Activated CD4-positive, CD25-positive, alpha-beta regulatory T cell treated with anti-CD3 and anti-CD28 coated beads, Interleukin-2, amount 50 U/mL, for 72 hours (primary cell): ENCODE measurements around the gene PIN1.
"Not testable (repeated sequence)": the region's sequence is repeated elsewhere in the genome, so short reads cannot be mapped to it uniquely, and the experiment has no call there.

Experiments used
- DNase-seq: peaks from one replicate; pipeline ENCODE4 v3.0.0; 2021

The PIN1 gene

DNA sequence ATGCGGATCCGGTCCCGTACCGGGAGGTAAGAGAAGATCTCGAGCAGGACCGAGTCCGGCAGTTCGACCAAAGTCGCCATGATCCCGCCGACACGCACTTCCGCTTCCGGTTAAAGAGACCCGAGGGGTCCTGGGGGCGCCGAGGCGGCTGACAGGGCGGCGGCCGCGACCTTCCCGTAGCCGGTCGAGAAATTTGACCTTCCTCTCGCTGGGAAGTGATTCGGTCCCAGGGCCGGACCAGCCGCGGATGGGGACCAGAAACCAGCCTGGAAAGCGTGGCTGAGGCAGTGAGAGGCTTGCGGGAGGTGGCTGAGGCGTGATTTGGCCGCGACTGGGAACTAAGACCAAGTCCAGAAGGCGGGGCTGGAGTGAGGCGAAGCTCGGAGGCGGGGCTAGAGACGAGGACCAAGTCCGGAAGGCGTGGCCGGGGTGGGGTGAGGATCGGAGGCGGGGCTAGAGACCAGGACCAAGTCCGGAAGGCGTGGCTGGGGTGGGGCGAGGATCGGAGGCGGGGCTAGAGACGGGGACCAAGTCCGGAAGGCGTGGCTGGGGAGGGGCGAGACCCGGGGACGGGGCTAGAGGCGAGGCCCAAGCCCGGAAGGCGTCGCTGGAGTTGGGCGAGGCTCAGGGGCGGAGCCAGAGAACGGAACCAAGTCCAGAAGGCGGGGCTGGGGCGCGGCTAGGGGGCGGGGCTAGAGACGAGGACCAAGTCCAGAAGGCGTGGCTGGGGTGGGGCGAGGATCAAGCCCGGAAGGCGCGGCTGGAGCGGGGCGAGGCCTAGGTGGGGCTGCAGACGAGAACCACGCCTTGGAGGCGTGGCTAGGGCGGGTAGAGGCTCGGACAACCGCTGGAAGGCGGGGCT lies 16.2 kb upstream of the PIN1 start, which contains the start of gene FBXL12:
Gene FBXL12 (minus strand): TSS at position 346 of the 862 bp plus-strand sequence. CDS start 266 bp downstream, at position 80.
- DNase-seq: peak; percentile 100

DNA sequence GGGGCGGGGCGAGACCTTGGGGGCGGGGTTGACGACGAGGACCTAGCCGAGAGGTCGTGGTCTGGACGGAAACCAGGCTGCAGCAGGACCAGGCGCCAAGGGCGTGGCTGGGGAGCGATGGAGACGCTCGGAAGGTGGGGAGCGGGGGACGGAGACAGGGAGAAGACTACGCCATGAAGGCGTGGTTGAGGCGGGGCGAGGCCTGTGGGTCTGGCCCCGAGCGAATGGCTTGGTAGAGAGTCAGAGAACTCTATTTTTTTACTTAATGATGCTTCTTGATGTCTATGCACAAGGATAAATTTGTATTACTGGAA lies 15.6 kb upstream of the PIN1 start:
- no peak for DNase-seq

DNA sequence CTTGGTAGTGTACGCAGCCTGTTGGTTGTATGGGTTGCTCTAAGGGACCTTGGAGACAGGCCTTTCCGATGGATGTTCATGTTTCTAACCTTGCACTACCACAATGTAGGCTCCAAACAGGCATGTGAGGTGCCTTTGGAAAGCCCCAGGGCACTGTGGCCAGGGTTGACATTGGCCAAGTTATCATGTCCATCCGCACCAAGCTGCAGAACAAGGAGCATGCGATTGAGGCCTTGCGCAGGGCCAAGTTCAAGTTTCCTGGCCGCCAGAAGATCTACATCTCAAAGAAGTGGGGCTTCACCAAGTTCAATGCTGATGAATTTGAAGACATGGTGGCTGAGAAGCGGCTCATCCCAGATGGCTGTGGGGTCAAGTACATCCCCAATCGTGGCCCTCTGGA lies 15.1 kb upstream of the PIN1 start:
- not testable (repeated sequence) for DNase-seq

DNA sequence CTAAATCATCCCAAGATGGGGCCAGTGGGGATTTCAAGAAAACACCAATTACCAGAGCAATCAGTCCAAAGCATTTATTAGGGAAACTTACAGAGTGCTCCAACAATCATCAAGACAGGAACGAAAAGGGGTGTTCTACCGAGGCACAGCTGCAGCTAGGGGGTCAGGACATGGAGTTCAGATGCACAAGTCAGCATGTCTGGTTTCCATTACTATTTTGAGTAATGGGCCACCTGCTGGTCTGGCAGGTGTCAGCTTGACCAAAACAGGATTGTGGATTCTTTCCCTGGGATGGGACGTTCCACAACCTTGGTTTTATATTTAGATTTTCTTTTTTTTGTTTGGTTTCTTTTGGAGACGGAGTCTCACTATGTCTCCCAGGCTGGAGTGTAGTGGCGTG lies 11.3 kb upstream of the PIN1 start:
- no peak for DNase-seq

DNA sequence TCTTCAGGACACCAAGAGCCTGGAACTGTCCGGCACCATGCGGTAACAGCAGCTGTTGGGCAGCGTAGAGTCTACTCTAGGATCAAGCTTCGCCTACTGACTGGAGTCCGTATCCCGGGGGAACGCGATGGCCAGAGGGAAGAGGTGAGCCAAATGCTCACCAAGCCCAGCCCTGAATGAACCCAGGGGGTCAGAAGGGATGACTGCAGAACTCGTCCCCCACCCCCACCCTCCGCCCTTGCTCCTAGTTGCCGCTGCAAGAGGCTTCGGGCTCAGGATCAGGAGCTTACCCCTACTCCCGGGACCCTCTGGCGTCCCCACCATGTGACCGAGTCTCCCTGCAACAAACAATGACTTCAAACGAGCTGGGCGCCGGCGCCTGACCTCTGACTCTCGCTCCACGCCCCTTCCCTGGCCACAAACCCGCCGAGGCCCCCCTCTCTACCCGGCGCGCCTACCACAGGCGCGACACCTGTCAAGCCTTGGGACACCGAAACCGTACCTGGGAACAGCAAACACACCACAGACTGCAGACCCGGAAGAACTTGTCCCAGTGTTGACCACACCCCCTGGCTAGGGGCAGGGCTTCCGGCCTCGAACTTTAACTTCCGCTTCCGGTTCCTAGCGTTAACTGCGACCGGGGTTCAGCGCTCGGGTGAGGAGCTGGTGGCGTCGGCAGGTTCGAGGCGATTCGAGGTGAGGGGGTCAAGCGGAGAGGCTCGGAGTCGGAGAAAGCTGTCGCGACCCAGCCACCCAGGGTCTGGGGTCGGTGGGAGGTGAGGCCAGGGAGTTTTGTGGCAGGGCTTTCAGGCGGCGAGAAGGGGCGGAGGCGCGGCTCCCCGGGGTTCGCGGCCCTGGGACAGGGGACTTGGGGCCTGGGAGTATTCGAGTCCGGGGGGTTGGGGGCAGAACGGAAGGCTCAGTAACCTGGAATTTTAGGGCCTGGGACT lies 7.6 kb upstream of the PIN1 start, which contains the start of gene UBL5:
Gene UBL5 (plus strand): TSS at position 630 of the 950 bp plus-strand sequence. CDS start 420 bp downstream, outside the sequence.
- DNase-seq: peak; percentile 86

DNA sequence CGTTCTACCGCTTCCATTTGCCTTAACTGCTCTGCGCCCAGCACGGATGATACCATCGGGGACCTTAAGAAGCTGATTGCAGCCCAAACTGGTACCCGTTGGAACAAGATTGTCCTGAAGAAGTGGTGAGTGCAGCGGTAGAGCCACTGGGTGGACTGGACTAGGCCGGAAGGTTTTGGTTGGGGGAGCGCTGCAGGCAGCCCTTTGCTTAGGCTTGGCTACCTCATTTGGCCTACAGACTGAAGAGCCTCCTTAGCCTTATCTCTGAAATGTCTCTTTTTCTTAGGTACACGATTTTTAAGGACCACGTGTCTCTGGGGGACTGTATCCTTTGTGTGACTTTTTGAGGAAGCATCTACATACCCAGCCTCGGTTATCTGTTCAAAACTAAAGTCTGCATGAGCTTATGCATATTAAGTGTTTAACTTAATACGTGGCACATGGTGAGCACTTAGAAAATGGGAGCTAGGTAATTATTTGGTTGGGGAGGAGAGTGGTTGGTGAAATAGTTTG lies 6.5 kb upstream of the PIN1 start:
- DNase-seq: no peak

DNA sequence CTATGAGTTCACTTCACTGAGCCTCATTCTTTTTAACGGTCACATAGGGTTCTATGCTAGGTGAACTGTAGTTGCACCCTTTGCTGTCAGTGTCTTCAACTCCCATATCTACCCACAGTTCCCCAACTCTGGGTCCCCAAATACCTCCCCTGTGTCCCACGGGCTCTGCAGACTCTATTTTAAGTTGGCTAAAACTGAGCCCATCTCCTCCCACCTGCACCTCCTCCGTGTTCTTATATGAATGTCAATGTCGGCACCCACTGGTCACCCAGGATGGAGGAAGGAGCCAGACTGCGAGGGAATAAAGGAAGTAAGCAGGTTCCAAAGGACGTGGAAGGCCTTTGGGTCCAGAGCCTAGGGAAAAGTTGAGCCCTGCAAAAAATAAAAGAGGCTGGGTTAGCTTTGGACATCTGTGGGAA lies 802 bp upstream of the PIN1 start:
- no peak for DNase-seq

DNA sequence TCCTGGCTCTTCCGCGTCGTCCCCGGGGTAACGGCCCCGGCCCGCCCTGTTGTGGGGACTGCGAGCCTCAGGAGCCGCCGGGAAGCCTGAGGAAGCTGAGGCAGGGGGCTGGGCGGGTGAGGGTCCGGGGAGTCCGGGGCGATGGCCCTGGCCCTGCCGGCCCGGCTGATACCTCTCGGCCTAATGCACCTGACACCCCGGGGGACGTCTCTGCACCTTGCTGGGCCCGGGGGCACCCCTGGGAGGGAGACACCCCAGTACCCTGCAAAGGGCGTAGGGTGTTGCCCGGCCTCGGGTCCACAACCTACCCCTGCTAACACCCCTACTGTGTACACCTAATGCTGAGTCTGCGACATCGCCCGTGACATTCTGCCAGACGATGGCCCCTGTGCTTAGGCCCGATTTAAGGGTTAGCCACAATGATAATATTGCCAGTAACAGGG lies 410 bp downstream of the PIN1 start:
- DNase-seq: peak; percentile 49

DNA sequence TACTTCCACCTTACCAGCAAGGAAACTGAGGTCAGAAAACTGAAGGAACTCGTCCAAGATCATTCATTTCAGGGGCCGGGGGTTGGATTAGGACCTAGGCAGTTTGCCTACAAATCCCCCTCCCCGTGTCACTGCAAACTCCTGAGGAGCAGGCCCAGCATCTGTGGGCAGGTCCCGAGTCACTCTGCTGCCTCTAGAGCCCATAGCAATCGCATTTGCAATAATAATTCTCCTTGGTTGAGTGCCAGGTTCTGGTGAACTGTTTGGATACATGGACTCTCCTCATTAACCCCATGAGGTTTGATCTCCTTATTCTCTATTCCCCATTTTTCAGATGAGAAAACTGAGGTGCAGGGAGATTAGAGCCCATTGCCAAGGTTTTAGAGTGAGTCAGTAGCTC lies 903 bp downstream of the PIN1 start:
- DNase-seq: no peak

DNA sequence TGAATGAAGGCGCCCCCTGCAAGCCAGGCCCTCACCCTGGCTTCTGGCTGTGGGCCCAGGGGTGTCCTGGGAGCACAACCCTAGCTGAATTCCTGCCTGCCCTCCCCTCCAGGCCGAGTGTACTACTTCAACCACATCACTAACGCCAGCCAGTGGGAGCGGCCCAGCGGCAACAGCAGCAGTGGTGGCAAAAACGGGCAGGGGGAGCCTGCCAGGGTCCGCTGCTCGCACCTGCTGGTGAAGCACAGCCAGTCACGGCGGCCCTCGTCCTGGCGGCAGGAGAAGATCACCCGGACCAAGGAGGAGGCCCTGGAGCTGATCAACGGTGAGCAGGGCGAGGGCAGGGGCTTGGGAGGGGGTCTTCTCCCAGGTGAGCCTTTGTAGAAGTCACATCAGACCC lies 3.2 kb downstream of the PIN1 start:
- DNase-seq: no peak

DNA sequence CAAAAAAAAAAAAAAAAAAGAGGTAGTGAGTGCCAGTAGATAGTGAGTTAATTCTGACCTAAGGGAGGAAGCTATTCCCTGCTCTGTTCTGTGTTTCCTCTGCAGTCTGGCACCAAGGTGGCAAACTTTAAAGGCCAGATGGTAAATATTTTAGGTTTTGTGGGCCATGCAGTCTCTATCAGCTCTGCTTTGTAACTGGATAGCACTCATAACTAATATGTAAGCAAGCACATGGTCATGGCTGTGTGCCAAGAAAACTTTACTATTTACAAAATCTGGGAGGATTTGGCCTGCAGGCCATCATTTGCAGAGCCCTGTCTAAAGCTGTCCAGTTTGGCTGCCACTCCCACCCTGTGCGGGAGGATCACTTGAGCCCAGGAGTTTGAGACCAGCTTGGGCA lies 4.3 kb downstream of the PIN1 start:
- no peak for DNase-seq

DNA sequence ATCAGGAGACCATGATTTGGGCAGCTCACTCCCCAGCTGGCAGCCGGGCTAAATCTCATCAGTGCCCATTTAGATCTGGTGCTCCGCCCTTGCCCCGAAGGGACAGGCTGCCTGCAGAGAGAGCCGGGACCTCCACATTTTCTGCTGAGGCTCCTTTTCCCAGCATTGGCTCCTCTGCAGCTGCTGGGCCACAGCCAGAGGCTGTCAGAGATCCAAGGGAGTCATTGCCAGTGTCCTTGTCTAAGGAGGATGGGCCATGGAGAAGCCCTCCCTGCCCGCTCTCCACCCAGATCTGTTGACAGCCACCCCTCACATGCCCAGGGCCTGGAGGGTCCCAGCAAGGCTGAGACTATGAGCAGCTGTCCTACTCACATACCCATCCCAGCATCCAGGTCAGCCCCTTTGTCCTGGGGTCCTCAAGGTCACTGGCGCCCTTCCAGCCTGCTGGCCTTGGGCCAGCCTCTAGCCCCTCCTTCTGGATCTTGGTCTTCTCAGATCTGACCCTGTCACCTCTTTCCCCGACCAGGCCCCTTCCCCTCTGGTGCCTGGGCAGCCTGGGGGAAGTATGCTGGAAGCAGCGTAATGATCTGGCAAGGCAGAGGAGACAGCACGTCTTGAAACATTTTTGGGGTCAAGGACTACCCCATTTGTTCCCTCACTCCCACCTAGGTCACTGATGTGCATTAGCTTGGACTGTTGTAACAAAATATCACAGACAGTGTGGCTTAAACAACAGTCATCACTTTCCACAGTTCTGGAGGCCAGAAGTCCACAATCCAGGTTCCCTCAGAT lies 7.9 kb downstream of the PIN1 start:
- DNase-seq: no peak

DNA sequence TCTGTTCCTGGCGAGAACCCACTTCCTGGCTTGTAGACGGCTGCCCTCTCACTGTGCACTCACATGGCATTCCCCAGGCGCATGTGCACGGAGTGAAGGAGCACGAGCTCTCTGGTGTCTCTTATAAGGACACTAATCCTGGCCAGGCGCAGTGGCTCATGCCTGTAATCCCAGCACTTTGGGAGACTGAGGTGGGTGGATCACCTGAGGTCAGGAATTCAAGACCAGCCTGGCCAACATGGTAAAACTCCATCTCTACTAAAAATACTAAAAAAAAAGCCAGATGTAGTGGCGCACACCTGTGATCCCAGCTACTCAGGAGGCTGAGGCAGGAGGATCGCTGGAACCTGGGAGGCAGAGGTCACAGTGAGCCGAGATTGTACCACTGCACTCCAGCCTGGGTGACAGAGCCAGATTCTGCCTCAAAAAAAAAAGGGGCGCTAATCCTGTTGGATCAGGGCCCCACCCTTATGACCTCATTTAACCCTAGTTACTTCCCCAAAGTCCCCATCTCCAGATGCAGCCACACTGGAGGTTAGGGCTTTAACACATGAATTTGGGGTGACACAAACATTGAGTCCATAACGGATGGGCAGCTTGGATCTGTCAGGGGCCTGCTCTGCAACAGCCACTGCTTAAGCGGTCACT lies 8.6 kb downstream of the PIN1 start:
- not testable (repeated sequence) for DNase-seq

DNA sequence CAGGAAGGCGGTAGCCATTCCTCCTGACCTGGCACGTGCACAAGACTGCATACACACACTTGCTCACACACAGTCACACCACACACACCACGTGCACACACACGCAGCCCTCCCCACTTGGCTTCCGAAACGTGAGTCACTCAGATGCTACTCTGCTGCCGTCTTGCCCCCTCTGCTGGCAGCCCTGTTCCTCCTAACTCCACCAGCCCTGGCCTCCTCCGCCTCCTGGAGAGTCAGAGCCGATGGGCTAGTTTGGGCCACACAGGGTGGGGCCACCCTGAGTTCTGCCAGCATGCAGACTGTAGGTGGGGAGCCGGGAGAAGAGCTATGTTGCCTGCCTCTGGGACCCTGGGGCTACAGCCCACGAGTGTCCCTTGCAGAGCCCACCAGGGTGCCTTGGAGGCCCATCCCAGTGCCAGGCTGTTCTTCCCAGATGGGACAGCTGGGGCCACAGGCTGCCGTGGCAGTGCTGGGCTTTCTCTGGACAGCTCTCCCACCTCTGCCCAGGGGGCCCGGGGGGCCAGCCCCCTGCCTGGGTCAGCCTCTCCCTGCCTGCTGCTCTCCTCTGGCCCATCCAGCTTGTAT lies 12.1 kb downstream of the PIN1 start:
- no peak for DNase-seq

DNA sequence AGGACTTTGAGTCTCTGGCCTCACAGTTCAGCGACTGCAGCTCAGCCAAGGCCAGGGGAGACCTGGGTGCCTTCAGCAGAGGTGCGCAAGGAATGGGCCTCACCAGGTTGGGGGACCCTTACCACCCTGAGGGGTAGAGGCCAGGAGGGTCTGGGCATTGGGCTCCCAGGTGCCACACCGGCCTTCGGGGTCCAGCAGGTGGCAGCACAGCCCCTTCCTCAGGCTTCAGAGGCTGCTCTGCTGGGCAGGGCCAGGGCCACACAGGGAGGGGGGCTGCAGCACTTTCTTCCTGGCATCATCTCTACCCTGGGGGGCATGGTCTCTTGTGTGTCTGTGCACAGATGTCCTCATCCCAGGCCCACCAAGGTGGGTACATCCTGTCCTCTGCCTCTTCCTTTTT lies 12.9 kb downstream of the PIN1 start:
- DNase-seq: no peak

DNA sequence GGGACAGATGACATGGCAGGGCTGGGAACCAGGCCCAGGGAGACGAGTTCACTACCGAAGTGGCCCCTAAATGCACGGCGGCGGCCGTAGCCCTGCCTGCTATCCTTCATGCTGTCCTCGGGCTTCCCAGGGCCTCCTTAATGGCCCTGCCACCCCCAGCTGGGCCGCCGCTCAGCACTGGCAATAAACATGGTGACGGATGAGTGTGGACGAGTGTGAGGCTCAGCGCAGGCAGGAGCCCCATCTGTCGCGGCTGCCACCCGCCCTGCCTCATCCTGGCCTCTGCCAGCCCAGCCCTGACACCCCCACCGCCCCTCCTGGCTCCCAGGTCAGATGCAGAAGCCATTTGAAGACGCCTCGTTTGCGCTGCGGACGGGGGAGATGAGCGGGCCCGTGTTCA lies 13.6 kb downstream of the PIN1 start:
- no peak for DNase-seq

DNA sequence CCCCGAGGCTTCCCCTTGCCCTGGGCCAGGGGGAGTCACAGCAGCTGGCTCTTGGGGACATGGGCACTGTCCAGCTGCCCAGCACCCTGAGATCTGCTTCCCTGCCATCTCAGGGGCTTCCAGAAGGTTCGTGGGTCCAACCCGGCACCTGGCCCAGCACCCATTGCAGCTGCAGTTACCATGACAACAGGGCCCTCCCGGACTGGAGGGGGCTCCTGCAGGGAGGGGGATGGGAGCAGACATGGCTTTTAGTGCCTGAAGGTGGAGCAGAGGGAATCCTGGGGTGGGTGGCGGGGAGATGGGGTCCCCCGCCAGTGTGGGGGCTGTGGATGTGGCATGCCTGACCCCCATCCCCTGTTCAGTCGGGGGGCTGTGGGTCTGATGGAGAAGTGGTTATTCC lies 14.7 kb downstream of the PIN1 start:
- DNase-seq: no peak

DNA sequence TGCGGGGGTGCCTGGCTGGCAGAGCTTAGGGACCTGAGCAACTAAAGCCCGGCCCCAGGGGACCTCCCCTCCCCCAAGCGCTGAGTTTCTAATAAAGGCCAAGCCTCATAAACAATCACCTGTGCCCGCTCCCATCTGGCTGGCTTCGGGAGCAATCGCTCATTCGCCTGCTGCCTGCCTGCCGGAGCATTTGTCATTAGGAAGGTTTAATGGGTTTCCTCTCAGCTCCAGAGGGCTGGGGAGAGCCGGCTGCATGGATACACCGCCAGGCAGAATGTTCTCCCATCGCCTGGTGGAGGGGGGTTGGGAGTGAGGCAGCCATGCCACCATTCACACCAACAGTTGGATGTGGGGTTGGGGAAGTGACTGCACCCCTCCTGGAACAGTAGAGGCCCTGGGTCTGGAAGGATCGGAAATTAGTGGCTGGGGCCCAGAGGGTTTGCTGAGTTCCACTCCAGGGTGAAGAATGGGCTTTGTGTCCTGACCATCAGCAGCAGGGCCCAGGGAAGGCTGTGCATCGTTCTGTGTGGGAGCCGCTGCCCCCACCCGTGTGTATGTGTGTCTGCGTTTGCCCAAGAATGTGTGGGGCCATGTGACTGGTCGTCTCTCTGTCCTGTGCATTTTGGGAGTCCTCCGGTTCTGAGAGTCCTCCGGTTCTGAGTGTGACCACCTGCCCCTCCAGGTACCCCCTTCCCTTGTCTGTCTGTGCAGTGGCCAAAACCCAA lies 15.3 kb downstream of the PIN1 start:
- no peak for DNase-seq

DNA sequence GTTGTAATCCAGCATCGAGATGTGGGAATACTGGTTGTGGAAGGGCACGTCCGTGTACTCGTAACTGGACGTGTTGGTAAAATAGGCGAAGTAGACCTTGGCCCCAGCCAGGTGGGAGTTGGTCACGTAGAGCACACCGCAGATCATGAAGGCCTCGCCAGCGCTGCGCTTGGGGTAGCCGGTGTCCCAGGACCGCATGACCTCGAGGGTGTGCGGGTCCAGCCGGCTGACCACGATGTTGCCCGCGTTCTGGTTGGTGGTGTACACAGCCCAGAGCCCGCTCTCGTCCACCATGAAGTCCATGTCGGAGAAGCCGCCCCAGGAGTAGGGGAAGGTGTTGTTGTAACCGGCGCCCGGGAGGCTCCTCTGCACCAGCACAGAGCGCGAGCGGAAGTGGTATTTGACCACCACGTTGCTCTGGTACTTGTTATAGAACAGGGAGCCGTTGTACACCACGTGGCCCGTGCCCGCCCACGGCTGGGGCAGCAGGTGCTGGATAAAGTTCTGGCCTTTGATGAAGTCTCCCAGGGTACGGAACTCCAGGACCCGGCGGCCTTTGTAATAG lies 19.2 kb downstream of the PIN1 start:
- no peak for DNase-seq

DNA sequence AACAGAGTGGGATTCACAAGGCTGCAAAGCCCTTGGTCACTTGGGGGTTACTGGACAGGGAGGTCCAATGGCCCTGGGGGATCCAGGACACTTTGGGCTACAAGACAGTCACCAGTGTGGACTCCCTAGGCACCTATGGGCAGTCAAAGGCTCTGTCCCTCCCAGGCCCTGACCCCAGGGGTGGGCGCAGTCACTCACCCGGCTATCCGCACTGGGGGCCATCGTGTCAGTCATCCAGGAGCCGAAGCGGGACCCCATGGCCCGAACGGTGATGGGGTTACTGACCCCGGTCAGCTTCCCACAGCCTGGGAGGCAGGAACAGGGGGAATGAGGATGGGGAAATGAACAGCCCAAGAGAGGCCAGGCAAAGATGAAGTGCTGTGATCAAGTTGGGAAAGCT lies 21.5 kb downstream of the PIN1 start:
- no peak for DNase-seq
